Tibial artery (tissue), 4 donors: ENCODE measurements around the gene SGIP1.

Source experiments
- DNase-seq, 2 donors: peaks; one replicate each; pipeline ENCODE4 v3.0.0-alpha.2; 2019
- H3K27ac ChIP-seq, 2 donors: fragments of 200-600 bp; sonication (generic) in 1 of 2; 1 replicate in 1 of 2; 2 replicates in 1 of 2; pipeline ENCODE4 v1.5.1; 2018 to 2019; ENCODE audit warnings: mild to moderate bottlenecking in 1 of 2
- H3K27me3 ChIP-seq, 2 donors: fragments of 200-600 bp; sonication (generic) in 1 of 2; one replicate each; pipeline versions ENCODE4 v1.5.1 to v1.6.0; 2016 to 2019
- H3K36me3 ChIP-seq, 3 donors: fragments of 200-600 bp; sonication (generic) in 2 of 3; one replicate each; pipeline ENCODE4 v1.5.1; 2016 to 2019; ENCODE audit warnings: mild to moderate bottlenecking in 2 of 3
- H3K4me1 ChIP-seq, 4 donors: fragments of 200-600 bp; sonication (generic) in 2 of 4; 1 replicate in 3 of 4; 2 replicates in 1 of 4; pipeline ENCODE4 v1.5.1; 2016 to 2019
- H3K4me3 ChIP-seq, 2 donors: fragments of 200-600 bp; sonication (generic) in 1 of 2; 1 replicate in 1 of 2; 2 replicates in 1 of 2; pipeline ENCODE4 v1.5.1; 2018 to 2019; ENCODE audit warnings: mild to moderate bottlenecking in 2 of 2
- H3K9me3 ChIP-seq, 3 donors: fragments of 200-600 bp; sonication (generic) in 1 of 3; one replicate each; pipeline ENCODE4 v1.5.1; 2016 to 2019
- intact Hi-C: fragments of 100-400 bp; cut with DNase I; formaldehyde crosslinking; loops from one replicate; pipeline ENCODE4 v1.15.0; 2023; ENCODE audit warnings: low total_unique reads
- TF ChIP-seq, protein P1 (sequence below), 2 experiments: fragments of 200-600 bp in 1 of 2; fragments of 450-650 bp in 1 of 2; IDR thresholded peaks; one replicate each; pipeline ENCODE4 v1.5.1; 2017 to 2019; ENCODE audit warnings: antibody characterized with exemption in 2 of 2, mild to moderate bottlenecking in 1 of 2, moderate library complexity in 1 of 2

Gene SGIP1

DNA sequence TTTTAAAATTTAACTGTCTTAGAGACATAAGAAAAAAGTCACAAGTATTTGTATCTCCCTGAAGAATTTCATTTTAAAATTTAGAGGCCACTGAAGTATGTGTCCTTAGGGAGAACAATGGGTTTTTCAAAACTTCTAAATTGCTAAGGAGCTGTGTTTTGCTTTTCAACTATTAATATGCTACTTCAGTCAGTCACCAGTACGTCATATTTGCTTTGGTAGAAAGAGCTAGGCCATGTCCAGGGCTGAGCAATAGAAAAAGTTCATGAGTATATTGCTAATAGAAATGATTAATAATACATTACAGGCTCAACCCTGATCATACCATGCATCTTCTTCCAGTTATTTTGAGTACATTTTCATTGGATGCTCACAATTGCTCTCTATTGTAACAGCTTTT lies 1.7 kb upstream of the SGIP1 start:
- Histone ChIP-seq H3K4me1 (peaks cover 7 to 45% (median 9%) of the 10 kb centered on the region in 4 donors), H3K4me3 (peak overlapping the region in 1 of 2 donors; percentile 61), H3K27me3 (no peaks in the 10 kb centered on the region), H3K9me3 (no peaks in the 10 kb centered on the region), H3K36me3 (no peaks in the 10 kb centered on the region), H3K27ac (peak overlapping the region; percentile 91 to 92)
- TF ChIP-seq, protein P1, sequence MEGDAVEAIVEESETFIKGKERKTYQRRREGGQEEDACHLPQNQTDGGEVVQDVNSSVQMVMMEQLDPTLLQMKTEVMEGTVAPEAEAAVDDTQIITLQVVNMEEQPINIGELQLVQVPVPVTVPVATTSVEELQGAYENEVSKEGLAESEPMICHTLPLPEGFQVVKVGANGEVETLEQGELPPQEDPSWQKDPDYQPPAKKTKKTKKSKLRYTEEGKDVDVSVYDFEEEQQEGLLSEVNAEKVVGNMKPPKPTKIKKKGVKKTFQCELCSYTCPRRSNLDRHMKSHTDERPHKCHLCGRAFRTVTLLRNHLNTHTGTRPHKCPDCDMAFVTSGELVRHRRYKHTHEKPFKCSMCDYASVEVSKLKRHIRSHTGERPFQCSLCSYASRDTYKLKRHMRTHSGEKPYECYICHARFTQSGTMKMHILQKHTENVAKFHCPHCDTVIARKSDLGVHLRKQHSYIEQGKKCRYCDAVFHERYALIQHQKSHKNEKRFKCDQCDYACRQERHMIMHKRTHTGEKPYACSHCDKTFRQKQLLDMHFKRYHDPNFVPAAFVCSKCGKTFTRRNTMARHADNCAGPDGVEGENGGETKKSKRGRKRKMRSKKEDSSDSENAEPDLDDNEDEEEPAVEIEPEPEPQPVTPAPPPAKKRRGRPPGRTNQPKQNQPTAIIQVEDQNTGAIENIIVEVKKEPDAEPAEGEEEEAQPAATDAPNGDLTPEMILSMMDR (IDR thresholded peaks at IDR 0.05) = no peak
- intact Hi-C loops = loop anchor here (10.0 kb wide), 2 partner anchors 143 to 393 kb away; partner anchors contain the start of genes DNAI4 and MIER1
- DNase-seq = no peak

DNA sequence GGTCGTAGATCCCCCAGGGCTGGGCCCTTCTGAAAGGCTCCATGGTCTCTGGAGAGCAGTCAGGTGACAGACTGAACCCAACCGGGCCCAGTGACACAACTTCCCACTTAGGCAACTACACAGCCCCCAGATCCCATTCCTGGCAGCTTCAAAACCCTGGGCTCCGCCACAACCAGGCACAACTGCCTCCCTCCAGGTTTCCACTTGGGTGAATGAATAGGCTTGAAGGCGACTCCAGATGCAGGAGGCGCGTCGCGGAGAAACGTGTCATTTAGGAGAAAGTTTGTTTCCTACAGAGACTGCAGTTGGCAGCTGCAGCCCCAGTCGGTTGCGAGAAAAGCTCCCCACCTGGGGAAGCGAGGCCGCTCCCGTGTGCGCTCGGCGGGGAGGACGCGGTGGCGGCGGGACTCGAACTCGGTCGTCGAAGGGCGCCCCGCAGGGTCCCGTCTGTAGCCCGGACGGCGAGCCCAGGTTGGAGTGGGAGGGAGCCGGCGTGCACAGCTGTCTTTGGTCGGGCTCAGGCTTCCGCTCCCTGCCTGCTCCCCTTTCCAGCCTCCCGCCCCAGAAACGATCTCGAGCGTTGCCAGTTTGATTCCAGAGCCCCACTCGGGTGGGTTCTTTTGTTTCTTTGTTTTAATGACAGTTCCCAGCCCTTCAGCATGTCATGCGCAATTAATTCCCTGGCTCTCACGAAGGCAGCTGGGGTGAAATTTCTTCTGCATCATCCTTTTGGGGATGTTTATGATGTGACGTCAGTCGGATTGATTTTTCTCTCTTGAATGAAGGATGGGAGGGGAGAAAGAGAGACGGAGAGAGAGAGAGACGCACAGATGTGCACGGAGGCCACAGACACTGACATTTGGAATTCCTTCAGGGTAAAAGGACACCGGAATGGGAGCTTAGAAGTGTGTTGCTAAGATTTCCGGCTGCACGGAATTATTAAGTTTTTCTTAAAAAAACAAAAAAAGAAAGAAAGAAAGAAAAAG lies 862 bp upstream of the SGIP1 start:
- intact Hi-C loops = loop anchor here (10.0 kb wide), 2 partner anchors 142 to 392 kb away; partner anchors contain the start of genes DNAI4 and MIER1
- TF ChIP-seq, protein P1 (IDR thresholded peaks at IDR 0.05) = no peak
- no peaks in the 10 kb centered on the region for H3K36me3 ChIP-seq
- peaks cover 7 to 53% (median 9%) of the 10 kb centered on the region in 4 donors for H3K4me1 ChIP-seq
- no peaks in the 10 kb centered on the region for H3K9me3 ChIP-seq
- peak overlapping the region; percentile 57 to 61 for H3K4me3 ChIP-seq
- peak overlapping the region; percentile 91 to 92 for H3K27ac ChIP-seq
- H3K27me3 ChIP-seq = no peaks in the 10 kb centered on the region
- peak; percentile 25 to 70 for DNase-seq

DNA sequence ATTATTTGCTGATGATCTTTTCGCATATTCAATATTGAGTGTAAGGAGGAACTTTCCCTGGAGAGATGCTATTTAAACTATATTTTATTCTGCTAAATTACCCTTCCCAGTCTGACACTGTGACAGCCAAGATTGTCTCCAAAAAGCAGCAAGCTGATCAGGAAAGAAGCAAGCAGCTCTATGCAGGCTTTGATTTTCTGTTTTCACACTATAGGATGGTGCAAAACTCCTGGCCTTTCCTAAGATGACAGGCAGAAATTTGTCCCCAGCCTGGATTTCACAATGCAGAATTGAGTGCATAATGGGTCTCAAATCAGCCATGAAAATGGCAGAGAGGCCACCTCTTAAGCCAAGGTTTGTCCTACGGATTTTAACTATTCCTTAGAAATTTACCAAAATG lies 1.1 kb downstream of the SGIP1 start:
- no peaks in the 10 kb centered on the region for H3K36me3 ChIP-seq
- intact Hi-C loops = loop anchor here (10.0 kb wide), 2 partner anchors 140 to 390 kb away; partner anchors contain the start of genes DNAI4 and MIER1
- H3K4me3 ChIP-seq = peak overlapping the region; percentile 57 to 61
- H3K4me1 ChIP-seq = peaks cover 8 to 72% (median 15%) of the 10 kb centered on the region in 4 donors
- H3K9me3 ChIP-seq = no peaks in the 10 kb centered on the region
- H3K27ac ChIP-seq = peak overlapping the region; percentile 91 to 92
- TF ChIP-seq, protein P1 (IDR thresholded peaks at IDR 0.05) = no peak
- no peak for DNase-seq
- no peaks in the 10 kb centered on the region for H3K27me3 ChIP-seq

DNA sequence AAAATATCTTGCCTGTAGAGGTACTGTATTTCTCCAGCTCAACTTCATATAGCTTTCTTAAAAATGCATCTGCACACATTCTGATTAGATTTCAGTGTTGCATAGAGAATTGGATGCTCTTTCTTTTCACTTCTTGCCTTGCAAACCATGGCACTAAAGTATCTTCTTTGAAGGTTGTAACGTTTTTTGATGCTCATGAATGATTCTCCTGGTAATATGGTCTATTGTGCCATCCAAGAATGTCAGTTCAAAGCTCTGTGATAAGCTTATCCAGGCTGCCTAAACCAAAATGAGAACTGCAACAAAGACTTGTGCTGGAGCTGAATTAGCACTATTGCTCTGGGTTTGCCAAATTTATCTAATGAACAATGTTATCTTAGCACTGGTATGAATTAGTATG lies 1.9 kb downstream of the SGIP1 start:
- no peaks in the 10 kb centered on the region for H3K9me3 ChIP-seq
- H3K27me3 ChIP-seq = no peaks in the 10 kb centered on the region
- TF ChIP-seq, protein P1 (IDR thresholded peaks at IDR 0.05) = no peak
- H3K4me3 ChIP-seq = peak overlapping the region; percentile 57 to 61
- no peak for DNase-seq
- peaks cover 9 to 80% (median 19%) of the 10 kb centered on the region in 4 donors for H3K4me1 ChIP-seq
- no peaks in the 10 kb centered on the region for H3K36me3 ChIP-seq
- H3K27ac ChIP-seq = peak overlapping the region; percentile 91 to 92
- intact Hi-C loops = loop anchor here (10.0 kb wide), 2 partner anchors 139 to 389 kb away; partner anchors contain the start of genes DNAI4 and MIER1

DNA sequence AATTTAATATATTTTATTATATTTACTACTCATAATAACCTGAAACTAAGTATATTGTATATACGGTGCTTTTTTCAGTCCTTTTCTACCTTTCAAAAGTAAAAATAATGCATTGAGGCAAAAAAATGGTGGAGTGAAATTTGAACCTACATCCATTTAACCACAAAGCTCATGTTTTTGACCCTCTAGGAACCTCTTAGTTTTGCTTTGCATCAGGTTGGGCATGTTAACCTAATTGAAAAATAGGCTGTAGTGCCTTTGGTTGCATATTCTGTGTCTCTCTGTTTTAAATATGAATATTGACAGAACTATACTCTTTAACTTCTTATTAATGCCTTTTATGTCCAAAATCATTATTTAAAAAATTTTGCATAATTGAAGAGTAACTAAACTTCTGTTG lies 3.8 kb downstream of the SGIP1 start:
- TF ChIP-seq, protein P1 (IDR thresholded peaks at IDR 0.05) = no peak
- Histone ChIP-seq H3K4me3 (peak overlapping the region; percentile 57 to 61), H3K9me3 (no peaks in the 10 kb centered on the region), H3K27ac (peak overlapping the region; percentile 91 to 92), H3K36me3 (no peaks in the 10 kb centered on the region), H3K27me3 (no peaks in the 10 kb centered on the region), H3K4me1 (peaks cover 3 to 85% (median 22%) of the 10 kb centered on the region in 4 donors)
- DNase-seq = no peak
- intact Hi-C loops = loop anchor here (10.0 kb wide), 2 partner anchors 137 to 387 kb away; partner anchors contain the start of genes DNAI4 and MIER1
